NCI-H69 (cell line): ENCODE data around the gene TAS2R20.

Source experiments
- DNase-seq: peaks from one replicate; lab custom pipeline; 2025; lab: John Stamatoyannopoulos, UW

Gene TAS2R20

GRCh38 chr12:10959804-10960203 is 38.3 kb downstream of the TAS2R20 start:
- DNase-seq, result no peak

DNA sequence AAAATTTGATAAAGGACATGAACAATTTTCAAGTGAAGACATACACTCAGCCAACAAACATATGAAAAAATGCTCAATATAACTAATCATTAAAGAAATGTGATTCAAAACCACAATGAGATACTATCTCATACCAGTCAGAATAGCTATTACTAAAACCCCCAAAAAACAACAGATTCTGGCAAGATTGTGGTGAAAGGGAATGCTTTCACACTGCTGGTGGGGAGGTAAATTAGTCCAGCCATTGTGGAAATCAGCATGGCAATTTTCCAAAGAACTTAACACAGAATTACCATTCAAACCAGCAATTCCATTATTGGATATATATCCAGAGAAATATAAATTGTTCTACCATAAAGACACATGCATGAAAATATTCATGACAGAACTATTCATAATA is 40.4 kb downstream of the TAS2R20 start:
- DNase-seq, result no peak

GRCh38 chr12:10956085-10956484 is 42.0 kb downstream of the TAS2R20 start:
- DNase-seq, result no peak

GRCh38 chr12:10952645-10953044 is 45.5 kb downstream of the TAS2R20 start:
- no peak for DNase-seq
